OCI-LY7 (cell line): Measurements from ENCODE around the gene PHF20. TPM values are rescaled to one million over a fixed set of nuclear protein-coding genes. Genes with fewer than 3 reads are reported as not detected.

ENCODE experiments used
- BruUV-seq: library from RNA; stranded (reverse); fragments of 400-500 nt; replicated peaks from 2 replicates; lab custom pipeline; 2021; lab: Mats Ljungman, UMichigan
- CTCF ChIA-PET: fragments of 300-600 bp; sonication (Branson Sonifier 250); formaldehyde crosslinking; loops from one replicate; lab custom pipeline; 2022; ENCODE audit warnings: antibody characterized with exemption; ENCODE audit not compliant: unreplicated experiment; lab: Charles Lee
- POLR2A ChIA-PET: fragments of 300-600 bp; sonication (Branson Sonifier 250); formaldehyde crosslinking; loops from one replicate; lab custom pipeline; 2022; ENCODE audit warnings: antibody characterized with exemption; lab: Charles Lee
- DNase-seq: peaks from one replicate; pipeline ENCODE4 v3.0.0-alpha.2; 2015; ENCODE audit warnings: low spot score
- H2AFZ ChIP-seq: fragments of 200-600 bp; sonication (generic), shearing (Covaris generic); 2 replicates; pipeline ENCODE4 v1.6.1; 2014; ENCODE audit warnings: mild to moderate bottlenecking, antibody characterized with exemption, low read length, moderate library complexity
- H3K27ac ChIP-seq: fragments of 200-600 bp; sonication (generic); 2 replicates; pipeline ENCODE4 v1.5.1; 2014; ENCODE audit warnings: mixed run types, low read depth, mild to moderate bottlenecking, moderate library complexity, low read length, inconsistent platforms; ENCODE audit not compliant: poor library complexity, severe bottlenecking
- H3K36me3 ChIP-seq: fragments of 200-600 bp; sonication (generic); 2 replicates; pipeline ENCODE4 v1.6.1; 2014; ENCODE audit warnings: mild to moderate bottlenecking, antibody characterized with exemption, low read length, moderate library complexity, mixed read lengths; ENCODE audit not compliant: insufficient read depth
- H3K4me1 ChIP-seq: fragments of 200-600 bp; sonication (generic); 2 replicates; pipeline ENCODE4 v1.5.1; 2014; ENCODE audit warnings: mild to moderate bottlenecking, low read length; ENCODE audit not compliant: insufficient read depth, poor library complexity, severe bottlenecking
- H3K4me2 ChIP-seq: fragments of 200-600 bp; sonication (generic); 2 replicates; pipeline ENCODE4 v1.6.1; 2014; ENCODE audit warnings: mild to moderate bottlenecking, low read length
- H3K4me3 ChIP-seq: fragments of 200-600 bp; sonication (generic); 2 replicates; pipeline ENCODE4 v1.5.1; 2014; ENCODE audit warnings: mild to moderate bottlenecking, low read depth, low read length; ENCODE audit not compliant: poor library complexity, severe bottlenecking
- H3K79me2 ChIP-seq: fragments of 200-600 bp; sonication (generic); 2 replicates; pipeline ENCODE4 v1.6.1; 2016; ENCODE audit warnings: low read depth, mild to moderate bottlenecking, low read length, moderate library complexity, mixed read lengths; ENCODE audit not compliant: insufficient read depth
- H3K9me2 ChIP-seq: fragments of 200-600 bp; sonication (generic); 2 replicates; pipeline ENCODE4 v1.6.1; 2016; ENCODE audit warnings: mild to moderate bottlenecking, low read length, mixed read lengths; ENCODE audit not compliant: insufficient read depth
- H3K9me3 ChIP-seq: fragments of 200-600 bp; sonication (generic); 2 replicates; pipeline ENCODE4 v1.6.1; 2014; ENCODE audit warnings: mild to moderate bottlenecking, mixed run types, low read length, mixed read lengths
- H4K20me1 ChIP-seq: fragments of 200-600 bp; sonication (generic); 2 replicates; pipeline ENCODE4 v1.6.1; 2014; ENCODE audit warnings: mild to moderate bottlenecking, antibody characterized with exemption, low read length, moderate library complexity, mixed read lengths; ENCODE audit not compliant: insufficient read depth
- EZH2phosphoT487 ChIP-seq: fragments of 200-600 bp; sonication (generic); IDR thresholded peaks from 2 replicates; pipeline ENCODE4 v1.6.1; 2018; ENCODE audit warnings: low read depth, borderline replicate concordance, mild to moderate bottlenecking, mixed run types, antibody characterized with exemption, low read length, moderate library complexity, mixed read lengths
- intact Hi-C: fragments of 100-400 bp; cut with micrococcal nuclease; formaldehyde crosslinking; loops from one replicate; pipeline ENCODE4 v1.10.0; 2022; ENCODE audit not compliant: unreplicated experiment
- total RNA-seq, 2 experiments: library from RNA; depleted of rRNA in 1 of 2; stranded (reverse); fragments of >200 nt in 1 of 2; shearing (Covaris generic) in 1 of 2; gene quantifications; 2 replicates each; pipeline ENCODE4 v1.2.3, GENCODE V29; 2014 to 2022
- TF ChIP-seq, protein P1 (sequence below): fragments of 200-600 bp; sonication (generic); conservative IDR thresholded peaks from 2 replicates; pipeline ENCODE4 v1.5.1; 2014; ENCODE audit warnings: mild to moderate bottlenecking, antibody characterized with exemption, low read length, moderate library complexity, mixed read lengths

PHF20 gene
- total RNA-seq, 2 experiments from 2014 or later = 37.9 to 47.8 TPM

DNA sequence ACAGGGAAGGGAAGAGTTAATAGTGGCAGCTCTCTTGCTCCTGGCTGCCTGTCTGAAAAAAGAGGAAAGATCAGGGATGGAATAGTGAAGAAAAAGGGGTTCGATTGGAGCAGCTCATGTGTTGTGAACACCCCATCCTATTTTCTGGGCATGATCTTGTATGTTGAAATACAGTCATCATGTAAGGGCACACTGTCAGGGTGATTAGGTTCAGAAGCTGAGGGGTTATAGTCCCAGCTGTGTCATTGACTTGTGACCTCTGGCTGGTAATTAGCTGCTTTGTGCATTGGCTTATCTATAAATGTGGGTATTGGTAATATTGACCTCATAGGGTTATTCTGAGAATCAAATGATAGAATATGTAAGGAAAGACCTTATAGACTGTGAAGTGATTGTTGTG lies 30.1 kb downstream of the PHF20 start:
- H4K20me1 ChIP-seq = no peaks in the 10 kb centered on the region
- ChIA-PET CTCF (no interaction called here), POLR2A (interaction anchor here (0.6 kb wide), 2 partner anchors 12 to 536 kb away, joined by 3 read pairs; no protein-coding TSS in a partner anchor)
- BruUV-seq = TSS peak; percentile 69
- DNase-seq = no peak
- no peak overlapping the region for H3K27ac ChIP-seq
- peaks cover 11% of the 10 kb centered on the region for H3K79me2 ChIP-seq
- intact Hi-C loops = no loop called here
- H3K9me2 ChIP-seq = no peaks in the 10 kb centered on the region
- peaks cover 4% of the 10 kb centered on the region for H3K4me1 ChIP-seq
- no peak overlapping the region for H3K4me2 ChIP-seq
- no peak for TF ChIP-seq EZH2phosphoT487
- TF ChIP-seq, protein P1, sequence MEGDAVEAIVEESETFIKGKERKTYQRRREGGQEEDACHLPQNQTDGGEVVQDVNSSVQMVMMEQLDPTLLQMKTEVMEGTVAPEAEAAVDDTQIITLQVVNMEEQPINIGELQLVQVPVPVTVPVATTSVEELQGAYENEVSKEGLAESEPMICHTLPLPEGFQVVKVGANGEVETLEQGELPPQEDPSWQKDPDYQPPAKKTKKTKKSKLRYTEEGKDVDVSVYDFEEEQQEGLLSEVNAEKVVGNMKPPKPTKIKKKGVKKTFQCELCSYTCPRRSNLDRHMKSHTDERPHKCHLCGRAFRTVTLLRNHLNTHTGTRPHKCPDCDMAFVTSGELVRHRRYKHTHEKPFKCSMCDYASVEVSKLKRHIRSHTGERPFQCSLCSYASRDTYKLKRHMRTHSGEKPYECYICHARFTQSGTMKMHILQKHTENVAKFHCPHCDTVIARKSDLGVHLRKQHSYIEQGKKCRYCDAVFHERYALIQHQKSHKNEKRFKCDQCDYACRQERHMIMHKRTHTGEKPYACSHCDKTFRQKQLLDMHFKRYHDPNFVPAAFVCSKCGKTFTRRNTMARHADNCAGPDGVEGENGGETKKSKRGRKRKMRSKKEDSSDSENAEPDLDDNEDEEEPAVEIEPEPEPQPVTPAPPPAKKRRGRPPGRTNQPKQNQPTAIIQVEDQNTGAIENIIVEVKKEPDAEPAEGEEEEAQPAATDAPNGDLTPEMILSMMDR = no peak
- H2AFZ ChIP-seq = no peak overlapping the region
- H3K4me3 ChIP-seq = no peak overlapping the region
- peaks cover 48% of the 10 kb centered on the region for H3K36me3 ChIP-seq
- H3K9me3 ChIP-seq = no peaks in the 10 kb centered on the region

DNA sequence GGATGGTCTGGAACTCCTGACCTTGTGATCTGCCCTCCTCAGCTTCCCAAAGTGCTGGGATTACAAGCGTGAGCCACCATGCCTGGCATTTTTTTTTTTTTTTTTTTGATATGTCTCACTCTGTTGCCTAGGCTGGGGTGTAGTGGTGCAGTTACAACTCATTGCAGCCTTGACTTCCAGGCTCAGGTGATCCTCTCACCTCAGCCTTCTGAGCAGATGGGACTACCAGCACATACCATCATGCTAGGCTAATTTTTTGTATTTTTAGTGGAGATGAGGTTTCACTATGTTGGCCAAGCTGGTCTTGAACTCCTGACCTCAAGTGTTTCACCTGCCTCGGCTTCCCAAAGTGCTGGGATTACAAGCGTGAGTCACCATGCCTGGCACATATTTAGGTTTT lies 34.3 kb downstream of the PHF20 start:
- TF ChIP-seq, protein P1 = no peak
- no peak for TF ChIP-seq EZH2phosphoT487
- H3K79me2 ChIP-seq = 0 out of 2 replicates have a peak, but pooled peaks cover 3% of the 10 kb centered on the region

DNA sequence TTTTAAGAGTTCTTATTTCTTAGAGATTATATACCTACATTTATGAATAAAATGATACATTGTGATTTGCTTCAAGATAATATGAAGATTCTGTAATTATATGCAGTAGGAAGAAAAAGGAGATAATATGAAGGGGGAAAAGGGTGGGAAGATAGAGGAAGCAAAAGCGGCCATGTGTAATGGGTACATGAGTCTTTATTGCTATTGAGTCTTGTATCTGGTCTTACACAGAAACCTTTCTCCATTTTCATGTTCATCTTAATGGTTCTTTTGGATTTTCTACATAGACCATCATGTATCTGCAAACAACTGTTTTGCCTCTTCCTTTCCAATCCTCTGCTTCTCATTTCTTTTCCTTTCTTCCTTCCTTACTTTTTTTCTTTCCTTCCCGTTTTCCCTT lies 36.1 kb downstream of the PHF20 start:
- TSS peak; percentile 36 for BruUV-seq
- DNase-seq = no peak
- Histone ChIP-seq H3K4me3 (no peak overlapping the region), H3K4me1 (no peaks in the 10 kb centered on the region), H3K9me2 (no peaks in the 10 kb centered on the region), H3K79me2 (0 out of 2 replicates have a peak, but pooled peaks cover 3% of the 10 kb centered on the region), H3K36me3 (peaks cover 60% of the 10 kb centered on the region), H4K20me1 (no peaks in the 10 kb centered on the region), H3K27ac (no peak overlapping the region), H2AFZ (no peak overlapping the region), H3K4me2 (no peak overlapping the region), H3K9me3 (no peaks in the 10 kb centered on the region)
- CTCF ChIA-PET = no interaction called here
- TF ChIP-seq EZH2phosphoT487 = no peak
- TF ChIP-seq, protein P1 = no peak
- intact Hi-C loops = no loop called here
- POLR2A ChIA-PET = no interaction called here

More for the DNA sequence above, 34.3 kb downstream of the PHF20 start:
- intact Hi-C loops = no loop called here
- BruUV-seq = no TSS peak
- ChIA-PET CTCF (no interaction called here), POLR2A (interaction anchor here (0.7 kb wide), 2 partner anchors 10 to 17 kb away, joined by 3 to 5 read pairs; no protein-coding TSS in a partner anchor)
- H3K36me3 ChIP-seq = peaks cover 64% of the 10 kb centered on the region
- H2AFZ ChIP-seq = no peak overlapping the region
- H3K4me1 ChIP-seq = no peaks in the 10 kb centered on the region
- no peak overlapping the region for H3K4me2 ChIP-seq
- DNase-seq = no peak
- H3K4me3 ChIP-seq = no peak overlapping the region
- no peak overlapping the region for H3K27ac ChIP-seq
- H4K20me1 ChIP-seq = no peaks in the 10 kb centered on the region
- H3K9me3 ChIP-seq = no peaks in the 10 kb centered on the region
- H3K9me2 ChIP-seq = no peaks in the 10 kb centered on the region
